GM18511 (cell line): ENCODE data around the gene ABHD14A.
"Not testable (repeated sequence)": the region's sequence is repeated elsewhere in the genome, so short reads cannot be mapped to it uniquely, and the experiment has no call there.

Experiments
- ATAC-seq: cut with Tn5 transposase; IDR thresholded peaks from one replicate; pipeline ENCODE4 v1.9.1; 2021; ENCODE audit warnings: mild to moderate bottlenecking, moderate library complexity; ENCODE audit not compliant: unreplicated experiment

Gene ABHD14A

GRCh38 chr3:51974963-51975851 is at the start of gene ABHD14A:
Gene ABHD14A (plus strand): TSS chr3:51975064. CDS start chr3:51975136, 72 bp downstream.
- peak; percentile 63 for ATAC-seq

DNA sequence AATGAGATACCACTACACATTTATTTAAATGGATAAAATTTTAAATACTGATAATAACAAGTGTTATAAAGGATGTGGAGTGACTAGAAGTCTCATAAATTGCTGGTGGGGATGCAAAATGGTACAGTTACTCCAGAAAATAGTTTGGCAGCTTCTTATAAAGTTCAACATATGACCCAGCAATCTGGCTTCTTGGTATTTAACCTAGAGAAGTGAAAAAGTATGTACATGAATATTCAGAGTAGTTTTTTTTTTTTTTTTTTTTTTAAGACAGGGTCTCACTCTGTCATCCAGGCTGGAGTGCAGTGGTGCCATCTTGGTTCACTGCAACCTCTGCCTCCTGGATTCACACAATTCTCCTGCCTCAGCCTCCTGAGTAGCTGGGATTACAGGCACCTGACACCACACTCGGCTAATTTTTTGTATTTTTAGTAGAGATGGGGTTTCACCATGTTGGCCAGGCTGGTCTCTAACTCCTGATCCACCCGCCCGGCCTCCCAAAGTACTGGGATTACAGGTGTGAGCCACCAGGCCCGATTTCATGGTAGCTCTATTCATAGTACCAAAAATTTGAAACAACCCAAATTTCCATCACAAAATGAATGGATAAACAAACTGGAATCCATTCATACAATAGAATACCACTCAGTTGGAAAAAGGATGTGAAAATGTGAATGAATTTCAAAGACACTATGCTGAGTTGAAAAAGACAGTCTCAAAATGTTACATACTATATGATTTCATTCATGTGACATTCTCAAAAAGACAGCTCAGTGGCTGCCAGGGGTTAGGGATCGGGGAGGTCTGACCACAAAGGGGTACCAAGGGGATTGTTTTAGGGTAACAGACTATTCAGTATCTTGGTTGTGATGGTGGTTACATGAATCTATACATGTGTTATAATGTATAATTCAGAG is 47.5 kb upstream of the ABHD14A start:
- ATAC-seq: no peak

GRCh38 chr3:51928438-51928837 is 46.4 kb upstream of the ABHD14A start:
- ATAC-seq: no peak

DNA sequence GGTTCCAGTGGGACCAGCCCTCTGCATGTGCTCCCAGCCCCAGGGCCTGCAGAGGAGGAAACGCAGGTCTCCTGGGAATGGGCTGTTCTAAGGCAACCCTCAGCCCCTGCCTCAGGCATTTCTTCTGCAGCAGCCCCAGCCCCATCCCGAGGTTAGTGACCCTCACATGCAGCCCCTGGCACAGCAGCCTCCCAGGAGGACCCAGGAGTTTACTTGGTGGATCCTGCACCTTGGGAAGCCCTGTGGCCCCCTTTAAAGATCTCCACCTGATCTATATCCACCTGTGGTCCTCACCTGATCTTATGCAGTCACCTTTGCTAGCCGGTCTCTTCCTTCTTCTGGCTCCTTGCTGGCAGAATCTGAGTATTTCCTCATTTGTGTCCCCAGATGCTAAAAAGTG is 45.9 kb upstream of the ABHD14A start:
- not testable (repeated sequence) for ATAC-seq

GRCh38 chr3:51929420-51930003 is 45.4 kb upstream of the ABHD14A start:
- no peak for ATAC-seq

DNA sequence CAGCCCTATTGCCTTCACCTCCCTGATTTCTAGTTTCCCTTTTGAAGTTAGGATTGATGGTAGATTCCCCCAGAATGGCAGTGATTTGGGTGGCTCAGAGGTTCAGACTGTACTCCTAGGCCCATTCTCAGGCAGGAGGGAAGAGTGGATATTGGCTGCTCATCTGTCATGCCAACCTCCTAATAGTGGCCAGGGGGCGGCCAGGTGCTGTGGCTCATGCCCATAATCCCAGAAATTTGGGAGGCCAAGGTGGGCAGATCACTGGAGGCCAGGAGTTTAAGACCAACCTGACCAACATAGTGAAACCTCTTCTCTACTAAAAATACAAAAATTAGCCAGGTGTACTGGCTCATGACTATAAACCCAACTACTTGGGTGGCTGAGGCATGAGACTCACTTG is 44.4 kb upstream of the ABHD14A start:
- ATAC-seq: no peak

GRCh38 chr3:51931756-51932155 is 43.1 kb upstream of the ABHD14A start:
- ATAC-seq: no peak

DNA sequence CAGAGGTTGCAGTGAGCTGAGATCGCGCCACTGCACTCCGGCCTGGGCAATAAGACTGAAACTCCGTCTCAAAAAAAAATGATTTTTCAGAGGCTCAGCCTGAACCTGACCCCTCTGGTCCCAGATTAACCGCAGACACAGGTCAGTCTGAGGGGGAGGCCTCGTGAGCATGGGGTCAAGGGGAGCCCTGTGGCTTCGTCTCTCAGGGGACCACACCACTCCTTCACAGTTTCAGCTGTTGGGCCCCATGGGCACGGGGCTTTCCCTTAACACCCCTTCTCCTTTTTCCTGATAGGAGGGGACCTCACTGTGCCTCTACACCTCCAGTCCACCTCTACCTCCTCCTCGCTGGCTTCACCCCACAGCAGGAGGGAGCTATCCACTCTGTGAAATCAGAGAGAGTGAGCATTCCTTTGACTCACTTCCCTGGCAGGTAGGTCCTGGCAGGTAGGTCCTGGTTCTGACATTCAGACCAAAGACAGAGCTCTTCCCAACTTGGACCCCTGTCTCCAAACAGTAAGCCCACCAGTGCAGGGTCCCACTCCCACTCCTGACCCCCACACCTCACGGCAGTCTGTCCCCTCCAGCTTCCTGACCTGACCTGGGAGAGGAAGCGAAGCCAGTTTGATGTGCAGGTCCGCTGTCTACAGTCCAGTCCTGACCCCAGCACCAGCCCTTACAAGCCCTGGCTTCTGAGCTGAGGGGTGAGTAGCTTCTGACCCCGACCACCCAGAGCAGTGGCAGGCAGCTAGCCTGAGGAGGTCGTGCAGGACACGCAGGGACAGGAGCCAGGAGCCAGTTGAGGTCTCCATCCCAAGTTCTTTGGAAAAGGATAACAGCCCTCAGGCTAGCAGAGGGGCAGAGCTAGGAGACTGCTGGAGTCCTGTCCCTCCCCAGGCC is 42.1 kb upstream of the ABHD14A start:
- ATAC-seq: no peak

DNA sequence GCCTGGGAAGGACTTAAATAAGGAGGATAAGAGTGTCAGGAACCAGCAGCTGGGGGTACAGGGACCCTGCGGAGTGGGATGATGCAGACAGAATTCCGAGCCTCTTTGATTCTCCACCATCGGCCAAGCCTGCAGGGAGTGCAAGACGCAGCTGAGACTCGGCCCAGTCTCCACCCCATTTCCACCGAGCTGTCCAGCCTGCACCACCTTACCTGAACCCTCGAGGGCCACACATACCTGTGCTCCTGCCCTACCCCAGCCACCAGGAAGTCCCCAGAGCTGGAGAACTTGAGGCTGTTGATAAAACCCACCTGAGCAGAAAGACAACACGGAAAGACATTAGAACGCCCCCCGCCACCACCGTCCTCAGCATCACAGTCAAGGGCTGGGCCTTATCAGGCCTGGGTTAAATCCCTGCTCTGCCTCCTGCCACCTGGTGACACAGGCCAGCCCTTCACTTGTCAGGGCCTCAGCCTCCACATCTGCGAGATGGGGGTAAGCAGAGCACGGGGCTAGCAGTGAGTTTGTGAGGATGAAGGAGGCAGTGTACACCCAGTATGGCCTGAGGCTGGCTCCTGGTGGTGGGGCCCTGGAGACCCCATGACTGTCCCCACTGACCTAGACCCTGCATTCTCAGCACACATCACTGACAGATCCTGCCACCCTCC is 41.3 kb upstream of the ABHD14A start:
- ATAC-seq: no peak

GRCh38 chr3:51934139-51934850 is 40.6 kb upstream of the ABHD14A start:
- no peak for ATAC-seq

- ATAC-seq: no peak
These were observed 39.6 kb upstream of the ABHD14A start for GRCh38 chr3:51934991-51935885.

GRCh38 chr3:51935886-51936755 is 38.7 kb upstream of the ABHD14A start:
- ATAC-seq: no peak

DNA sequence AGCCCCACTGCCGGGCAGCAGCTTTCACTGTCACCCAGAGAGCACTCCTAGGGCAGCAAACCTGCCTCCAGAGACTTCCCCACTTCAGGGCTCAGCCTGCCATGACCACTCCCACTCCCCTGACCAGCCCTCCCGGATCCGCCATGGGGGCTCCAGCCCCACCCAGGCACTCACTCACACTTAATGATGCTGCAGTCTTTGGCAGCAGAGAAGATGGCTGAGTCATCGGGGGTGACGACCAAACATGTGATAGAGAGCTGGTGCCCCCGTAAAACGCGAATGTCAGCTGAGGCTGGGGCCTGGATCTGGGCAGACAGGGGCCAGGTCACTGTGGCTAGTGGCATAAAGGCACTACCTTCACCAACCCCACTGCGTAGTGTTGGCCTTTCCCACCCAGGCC is 37.9 kb upstream of the ABHD14A start:
- ATAC-seq: no peak

DNA sequence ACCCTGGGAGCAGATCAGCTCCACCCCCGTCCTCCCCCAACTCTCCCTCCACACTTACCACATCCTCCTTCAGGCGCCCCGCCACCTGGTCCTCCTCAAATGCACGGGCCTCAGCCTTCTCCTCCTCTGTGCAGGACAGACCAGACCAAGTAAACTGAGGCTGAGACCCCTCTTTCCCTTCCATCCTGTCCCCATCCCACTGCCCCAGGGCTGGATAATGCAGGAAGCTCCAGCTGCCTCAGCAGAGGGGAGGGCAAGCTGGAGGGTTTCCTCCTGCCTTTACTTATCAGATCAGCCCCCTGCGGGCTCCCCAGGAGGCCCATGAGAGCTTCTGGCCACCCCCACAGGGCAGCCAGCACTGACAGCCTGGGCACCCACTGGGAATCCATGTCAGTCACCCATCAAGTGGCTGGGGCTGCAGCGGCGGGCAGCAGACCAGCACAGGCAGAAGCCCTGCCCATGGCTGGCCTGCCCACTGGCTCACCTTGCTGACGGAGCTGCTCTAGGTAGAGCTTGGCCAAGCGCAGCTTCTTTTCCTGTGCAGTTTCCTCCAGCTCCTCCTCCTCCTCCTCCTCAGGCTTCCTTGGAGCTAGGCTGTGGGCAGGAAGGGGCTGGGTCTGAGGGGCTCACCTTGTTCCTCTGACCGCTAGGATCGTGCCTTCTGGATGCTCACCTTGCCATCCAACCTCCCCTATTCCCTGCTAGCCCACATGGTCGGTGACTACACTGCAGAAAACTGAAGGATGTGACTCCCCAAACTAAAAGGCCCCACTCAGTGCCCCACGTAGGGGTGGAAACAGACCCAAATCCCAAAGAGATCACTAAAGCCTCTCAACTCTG is 37.0 kb upstream of the ABHD14A start:
- no peak for ATAC-seq

DNA sequence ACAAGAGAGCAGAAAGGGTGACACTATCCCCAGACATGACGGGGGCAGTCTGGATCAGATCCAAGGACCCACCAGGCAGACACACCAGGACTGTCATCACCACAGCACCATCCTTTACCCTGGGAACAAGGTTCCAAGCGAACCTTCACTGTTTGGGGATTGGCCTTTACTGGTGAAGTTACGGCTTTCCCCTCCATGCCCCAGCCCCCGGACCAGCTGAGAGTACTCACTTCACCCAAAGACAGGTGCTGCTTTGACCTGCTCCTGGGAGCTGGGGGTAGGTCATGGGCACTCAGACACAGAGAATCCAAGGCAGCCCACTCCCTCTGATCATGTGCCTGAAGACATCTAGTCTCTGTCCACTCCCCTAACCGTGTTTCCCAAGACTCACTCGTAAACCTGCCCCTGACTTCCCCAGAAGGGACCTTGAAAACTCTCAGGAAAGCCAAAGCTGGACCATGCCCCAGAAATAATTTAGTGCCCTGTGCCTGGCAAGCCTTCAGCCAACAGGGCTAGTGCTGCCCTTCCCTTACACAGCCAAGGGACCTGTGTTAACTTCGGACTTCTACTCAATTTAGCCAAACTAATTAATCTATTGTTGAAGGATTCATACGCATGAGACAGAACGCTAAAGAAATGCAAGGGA is 36.0 kb upstream of the ABHD14A start:
- ATAC-seq: no peak
